Dedifferentiated amniotic fluid mesenchymal stem cell (primary cell): ENCODE results near the gene PKDCC.

Experiments used
- DNase-seq: peaks from one replicate; pipeline ENCODE4 v3.0.0-alpha.2; 2016; ENCODE audit errors: extremely low spot score

Gene PKDCC

DNA sequence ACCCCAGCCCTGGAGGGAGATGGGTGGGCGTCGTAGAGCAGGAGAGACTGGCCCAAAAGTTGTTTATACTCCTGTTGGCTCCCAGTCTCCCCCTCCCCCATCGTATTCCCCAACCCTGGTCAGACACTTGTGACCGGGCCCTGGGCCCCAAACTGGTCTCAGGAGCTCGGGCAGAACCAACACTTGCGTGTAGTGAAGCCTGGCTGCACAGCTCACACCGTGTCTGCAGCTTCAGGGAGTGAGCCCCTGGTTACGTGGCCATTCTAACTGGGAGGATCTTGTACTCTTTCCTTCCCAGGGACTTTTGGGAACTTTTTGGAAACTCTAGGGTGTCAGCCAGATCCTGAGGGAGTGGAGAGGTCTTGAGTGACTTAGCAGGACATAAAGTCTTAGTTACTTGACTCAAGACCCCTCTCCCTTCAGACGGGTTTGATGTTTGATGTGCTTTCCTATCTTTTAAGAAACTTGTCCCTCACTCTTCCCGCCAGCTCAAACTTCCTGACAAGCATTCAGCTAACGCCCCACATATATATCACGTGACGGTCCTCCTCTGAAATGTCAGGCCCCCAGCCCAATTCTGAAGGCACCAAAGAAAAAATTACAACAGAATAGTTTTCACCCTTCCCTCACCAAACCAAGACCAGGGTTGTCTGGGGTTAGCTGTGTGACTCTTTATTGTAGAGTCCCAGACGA is 2.3 kb downstream of the PKDCC start:
- no peak for DNase-seq

DNA sequence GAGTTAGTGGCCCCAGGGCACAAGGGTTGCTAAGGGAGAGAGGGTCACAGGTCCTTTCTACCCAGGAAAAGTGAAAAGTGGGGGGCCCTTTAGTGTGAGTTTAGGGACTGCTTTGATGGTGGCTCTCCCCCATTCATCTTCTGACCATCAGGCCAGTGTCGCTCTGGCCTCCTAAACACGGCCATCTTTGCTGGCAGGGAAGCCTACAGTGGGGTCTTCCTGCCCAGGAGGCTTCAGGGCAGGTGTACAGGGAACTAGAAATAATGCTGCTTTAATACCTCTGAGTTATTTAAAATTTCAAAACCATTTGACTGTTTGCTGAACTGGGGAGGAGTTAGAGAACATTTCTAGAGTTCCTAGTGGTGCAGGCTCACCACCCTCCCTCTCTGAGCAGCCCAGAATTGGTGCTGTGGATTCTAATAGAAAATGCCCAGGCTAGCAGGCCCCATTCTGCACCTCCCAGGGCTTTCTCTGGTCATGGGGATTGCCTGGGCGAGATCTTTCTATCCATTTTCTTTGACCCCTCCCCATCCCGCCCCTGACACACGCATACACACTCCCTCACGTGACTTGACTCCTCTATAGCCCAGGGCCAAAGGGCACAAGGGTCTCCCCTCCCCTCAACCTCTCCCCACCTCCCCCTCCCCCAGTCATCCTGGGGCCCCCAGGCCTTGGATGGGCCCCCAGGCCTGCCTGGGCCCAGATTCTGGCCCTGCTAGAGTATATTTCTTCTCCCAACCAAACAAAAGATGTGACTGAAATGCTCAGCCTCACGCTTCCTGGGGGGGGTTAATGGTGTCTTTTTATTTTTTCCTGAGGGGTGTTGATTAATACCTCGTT is 3.1 kb downstream of the PKDCC start:
- no peak for DNase-seq

DNA sequence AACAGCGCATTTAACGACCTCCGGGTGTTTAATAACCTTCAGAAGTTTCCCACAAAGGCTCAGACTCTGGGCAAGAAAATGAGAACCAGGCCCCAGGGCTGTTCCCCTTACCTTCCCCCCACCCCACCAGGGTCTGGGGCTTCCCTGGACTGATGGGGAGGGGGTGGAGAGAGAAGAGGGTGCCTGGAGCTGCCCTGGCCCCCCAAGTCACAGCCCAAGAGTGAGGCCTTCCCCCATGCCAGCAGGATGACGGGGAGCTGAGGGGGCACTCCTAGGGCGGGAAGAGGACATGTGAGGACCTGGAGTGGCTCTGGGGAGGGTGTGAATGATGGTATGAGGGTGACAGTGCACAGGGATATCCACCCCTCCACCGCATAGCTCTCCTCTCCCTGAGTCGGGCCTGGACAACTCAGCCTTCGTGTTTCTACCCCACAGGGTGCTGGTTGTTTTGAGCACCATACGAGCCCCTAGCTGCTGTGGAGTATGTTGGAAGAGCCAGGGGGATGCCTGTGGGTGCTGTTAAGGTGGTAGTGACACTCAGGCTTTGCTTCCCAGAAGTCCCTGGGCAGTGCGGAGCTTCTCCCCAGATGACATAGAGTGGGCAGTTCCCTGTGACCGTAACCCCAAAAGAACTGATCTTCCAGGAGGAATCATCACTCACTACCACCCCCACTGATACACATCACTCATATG is 3.9 kb downstream of the PKDCC start:
- DNase-seq: no peak

DNA sequence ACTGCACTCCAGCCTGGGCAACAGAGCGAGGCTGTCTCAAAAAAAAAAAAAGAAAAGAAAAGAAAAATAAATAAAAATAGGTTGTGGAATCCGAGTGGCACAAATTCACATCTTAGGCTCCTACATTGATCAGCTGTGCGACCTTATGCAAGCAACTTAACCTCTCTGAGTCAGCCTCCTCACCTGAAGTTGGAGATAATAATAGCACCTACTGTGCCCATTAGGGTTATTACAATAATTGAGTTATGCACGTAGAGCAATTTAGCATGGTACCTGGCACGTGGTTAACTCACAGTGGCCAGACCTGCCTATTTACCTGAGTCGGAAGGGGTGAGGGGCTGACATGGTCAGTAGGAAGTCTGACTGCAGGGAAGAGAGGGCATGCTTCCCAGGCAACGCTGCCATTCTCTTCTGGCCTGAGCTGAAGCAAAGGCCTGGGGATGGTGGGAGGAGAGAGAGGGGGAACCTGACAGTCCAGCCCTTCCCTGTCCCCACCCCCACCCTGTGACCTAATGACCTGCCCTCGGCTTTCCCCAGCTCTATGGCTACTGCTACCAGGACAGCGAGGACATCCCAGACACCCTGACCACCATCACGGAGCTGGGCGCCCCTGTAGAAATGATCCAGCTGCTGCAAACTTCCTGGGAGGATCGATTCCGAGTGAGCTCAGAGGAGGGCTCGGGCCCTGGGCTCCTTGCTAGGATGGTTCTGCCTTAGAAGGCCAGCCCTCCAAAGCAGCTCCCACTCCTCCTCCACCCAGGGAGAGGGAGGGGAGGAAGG is 5.1 kb downstream of the PKDCC start:
- no peak for DNase-seq

DNA sequence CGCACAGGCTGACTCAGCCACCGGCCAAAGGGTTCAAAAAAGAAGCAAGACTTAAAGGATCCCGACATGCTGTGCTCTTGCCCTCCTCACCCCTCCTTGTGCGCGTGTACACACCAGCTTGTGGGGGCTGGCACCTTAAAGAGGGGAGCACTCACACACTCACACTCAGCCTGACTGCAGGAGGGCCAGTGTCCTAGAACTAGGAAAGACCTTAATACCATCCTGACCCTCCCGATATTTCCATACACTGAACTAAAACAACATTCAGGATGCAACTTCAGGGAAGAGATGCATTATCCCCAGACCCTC is 5.6 kb downstream of the PKDCC start:
- no peak for DNase-seq

DNA sequence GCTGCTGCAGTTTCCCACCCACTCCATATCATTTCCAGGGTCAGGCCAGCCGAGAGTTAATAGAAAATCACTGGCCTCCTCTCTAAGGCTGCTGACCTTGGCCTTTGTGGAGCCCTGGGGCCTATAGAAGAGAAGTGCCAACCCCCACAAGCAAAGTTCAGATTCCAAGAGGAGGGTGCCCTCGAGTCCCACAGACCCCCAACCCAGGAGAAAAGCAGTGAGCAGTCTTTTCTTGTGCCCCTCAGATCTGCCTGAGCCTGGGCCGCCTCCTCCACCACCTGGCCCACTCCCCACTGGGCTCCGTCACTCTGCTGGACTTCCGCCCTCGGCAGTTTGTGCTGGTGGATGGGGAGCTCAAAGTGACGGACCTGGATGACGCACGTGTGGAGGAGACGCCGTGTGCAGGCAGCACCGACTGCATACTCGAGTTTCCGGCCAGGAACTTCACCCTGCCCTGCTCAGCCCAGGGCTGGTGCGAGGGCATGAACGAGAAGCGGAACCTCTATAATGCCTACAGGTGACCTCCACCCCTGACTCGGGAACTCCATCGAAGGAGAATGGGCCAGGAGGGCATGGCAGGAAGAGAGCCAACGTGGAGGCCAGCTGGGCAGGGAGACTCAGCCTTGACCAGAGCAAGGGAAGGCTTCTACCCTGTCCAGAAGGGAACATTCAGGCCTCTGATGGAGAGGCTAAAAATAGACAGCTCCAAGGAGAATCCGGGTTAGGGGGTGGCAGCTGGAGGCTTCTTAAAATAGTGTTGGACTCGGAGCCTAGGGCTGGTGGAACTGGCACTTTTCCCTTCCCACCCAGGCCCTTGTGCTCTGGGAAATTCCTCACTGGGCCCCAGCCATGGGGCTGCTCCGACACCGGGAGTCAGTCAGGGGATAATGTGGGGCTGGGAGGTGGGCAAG is 6.2 kb downstream of the PKDCC start:
- DNase-seq: no peak

DNA sequence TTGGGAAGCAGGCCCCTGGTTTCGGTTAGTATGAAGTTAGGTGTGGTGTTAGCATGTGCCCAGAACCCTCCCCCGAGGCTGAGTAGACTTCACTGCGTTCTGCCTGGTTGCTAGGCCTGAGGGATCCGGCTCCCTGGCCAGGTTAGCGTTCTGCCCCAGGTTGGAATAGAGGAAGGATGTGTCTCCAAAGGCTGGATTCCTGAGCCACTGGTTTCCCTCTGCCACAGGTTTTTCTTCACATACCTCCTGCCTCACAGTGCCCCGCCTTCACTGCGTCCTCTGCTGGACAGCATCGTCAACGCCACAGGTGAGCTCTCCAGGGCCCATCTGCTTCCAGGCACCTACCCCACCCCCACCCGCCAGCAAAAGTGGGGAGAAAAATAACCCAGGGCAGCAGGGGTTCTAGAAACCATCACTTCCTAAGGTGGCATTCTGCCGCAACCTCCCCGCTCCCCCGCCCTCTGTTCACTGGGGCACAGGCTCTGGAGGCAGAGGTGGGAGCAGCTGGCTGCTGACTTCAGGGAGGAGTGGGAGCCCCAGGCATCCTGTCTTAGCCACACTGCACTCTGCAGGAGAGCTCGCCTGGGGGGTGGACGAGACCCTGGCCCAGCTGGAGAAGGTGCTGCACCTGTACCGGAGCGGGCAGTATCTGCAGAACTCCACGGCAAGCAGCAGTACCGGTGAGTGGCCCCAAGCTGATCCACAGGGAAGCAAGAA is 7.1 kb downstream of the PKDCC start:
- DNase-seq: no peak

DNA sequence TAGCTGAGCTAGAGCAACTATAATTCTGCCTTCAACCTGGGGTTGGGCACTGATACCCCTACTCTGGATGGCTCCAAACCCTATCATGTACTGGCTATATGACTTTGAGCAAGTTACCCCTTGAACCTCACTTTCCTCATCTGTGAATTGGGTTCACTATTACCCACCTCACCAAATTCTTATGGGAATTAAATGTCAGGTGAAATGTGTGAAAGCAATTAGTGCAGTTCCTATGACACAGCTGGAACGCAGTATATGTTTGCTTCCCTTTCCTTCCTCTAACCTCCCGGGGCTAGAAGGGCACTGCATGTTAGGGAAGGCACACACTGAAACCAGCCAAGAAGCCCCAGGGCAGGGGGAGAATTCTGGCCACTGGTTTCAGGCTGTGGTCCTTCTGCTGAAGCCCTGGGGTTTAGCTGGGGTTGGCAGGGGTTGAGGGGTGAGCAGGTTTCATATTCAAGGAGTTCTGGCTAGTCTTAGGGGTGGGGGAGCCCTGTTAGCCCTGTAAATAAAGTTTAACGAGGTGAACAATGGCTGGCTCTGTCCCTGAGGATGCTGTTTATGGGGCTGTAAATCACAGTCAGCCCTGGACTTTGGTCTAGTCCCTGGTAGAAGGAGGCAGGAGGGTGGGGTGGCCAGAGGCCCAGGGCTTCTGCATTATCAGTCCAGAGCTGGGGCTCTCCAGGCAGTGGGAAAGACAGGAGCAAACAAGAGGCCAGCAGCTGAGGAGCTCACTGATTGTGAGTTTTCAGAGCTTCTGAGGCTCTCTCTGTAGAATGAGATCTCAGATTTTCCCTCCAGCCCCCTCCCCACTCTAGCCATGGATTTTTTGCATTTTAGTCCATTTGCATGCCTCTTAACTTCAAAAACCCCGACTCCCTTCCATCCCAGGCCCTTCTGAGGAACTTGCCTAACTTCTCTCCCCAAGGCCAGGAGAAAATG is 8.0 kb downstream of the PKDCC start:
- no peak for DNase-seq

DNA sequence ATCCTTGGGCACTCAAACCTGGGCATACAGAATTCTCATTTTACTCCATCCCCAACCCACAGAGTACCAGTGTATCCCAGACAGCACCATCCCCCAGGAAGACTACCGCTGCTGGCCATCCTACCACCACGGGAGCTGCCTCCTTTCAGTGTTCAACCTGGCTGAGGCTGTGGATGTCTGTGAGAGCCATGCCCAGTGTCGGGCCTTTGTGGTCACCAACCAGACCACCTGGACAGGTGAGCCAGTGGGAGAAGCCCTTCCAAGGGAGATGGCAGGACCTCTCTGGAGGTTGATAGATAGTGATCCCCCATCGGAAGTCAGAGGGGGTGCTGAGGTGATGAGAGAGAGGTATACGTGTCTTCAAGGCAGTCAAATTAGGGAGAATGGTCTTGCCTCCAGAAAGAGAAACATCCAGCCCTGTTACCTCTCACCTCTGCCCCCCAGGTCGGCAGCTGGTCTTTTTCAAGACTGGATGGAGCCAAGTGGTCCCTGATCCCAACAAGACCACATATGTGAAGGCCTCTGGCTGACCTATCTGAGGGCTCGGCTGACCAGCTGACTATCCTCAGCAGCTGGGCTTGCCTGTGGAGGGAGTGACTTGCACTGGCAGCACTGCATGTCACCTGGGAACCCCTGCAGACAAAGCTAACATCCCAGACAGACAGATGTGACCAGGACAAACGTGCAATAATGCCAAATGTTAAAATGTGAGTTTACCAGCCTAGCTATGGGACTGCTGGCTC is 9.5 kb downstream of the PKDCC start:
- no peak for DNase-seq

DNA sequence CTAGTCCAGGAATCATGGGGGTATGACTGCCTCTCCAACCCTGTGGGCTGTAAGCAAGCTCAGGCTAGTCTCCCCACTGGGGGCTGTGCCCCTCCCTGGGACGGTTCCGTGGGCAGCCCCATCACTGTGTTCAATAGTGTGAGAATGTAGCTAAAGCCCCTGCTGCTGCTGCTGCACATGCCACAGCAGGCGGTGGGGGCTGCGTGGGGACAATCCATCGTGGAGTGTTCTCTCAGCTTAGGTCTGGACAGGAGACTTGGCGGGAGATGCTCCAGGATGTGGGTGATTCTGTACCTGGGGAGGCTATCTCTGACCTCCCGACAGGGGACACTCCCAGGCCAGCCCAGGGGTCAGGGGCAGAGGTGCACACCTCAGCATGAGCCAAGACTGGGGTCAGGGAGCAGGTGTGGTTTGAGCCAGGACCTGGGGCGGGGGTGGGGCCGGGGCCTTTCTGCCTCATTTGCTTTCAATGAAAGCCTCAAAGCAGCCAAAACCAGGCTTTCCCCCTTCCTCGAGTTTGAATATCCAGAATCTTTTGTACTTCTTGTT is 10.2 kb downstream of the PKDCC start:
- no peak for DNase-seq

DNA sequence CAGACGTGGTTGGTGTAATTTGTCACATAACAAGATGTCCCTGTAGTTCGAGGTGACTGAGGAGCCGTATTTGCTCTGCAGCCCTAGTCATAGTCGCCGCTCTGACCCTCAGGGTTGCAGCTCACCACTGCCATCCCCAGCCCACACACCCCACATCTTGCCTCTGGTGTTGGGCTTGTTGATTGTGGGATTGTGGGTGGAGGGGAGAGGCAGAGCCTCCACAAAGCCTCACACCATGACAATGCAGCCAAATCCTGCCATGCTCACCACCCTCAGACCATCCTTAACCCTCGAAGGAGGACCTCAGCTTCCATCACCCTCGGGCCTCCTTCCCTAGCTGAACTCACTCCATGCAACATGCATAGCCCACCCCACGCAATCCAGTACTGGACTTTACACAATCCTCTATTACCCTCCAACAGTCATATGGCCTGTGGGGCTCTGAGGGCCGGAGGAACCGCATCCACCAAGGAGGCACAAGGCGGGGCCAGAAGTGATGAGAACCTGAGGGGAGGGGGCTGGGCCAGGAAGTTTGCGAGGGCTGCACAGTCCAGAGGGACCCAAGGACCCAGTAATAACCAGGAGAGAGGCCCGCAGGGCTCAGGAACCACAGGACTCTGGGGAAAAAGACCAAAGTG is 11.6 kb downstream of the PKDCC start:
- DNase-seq: no peak

DNA sequence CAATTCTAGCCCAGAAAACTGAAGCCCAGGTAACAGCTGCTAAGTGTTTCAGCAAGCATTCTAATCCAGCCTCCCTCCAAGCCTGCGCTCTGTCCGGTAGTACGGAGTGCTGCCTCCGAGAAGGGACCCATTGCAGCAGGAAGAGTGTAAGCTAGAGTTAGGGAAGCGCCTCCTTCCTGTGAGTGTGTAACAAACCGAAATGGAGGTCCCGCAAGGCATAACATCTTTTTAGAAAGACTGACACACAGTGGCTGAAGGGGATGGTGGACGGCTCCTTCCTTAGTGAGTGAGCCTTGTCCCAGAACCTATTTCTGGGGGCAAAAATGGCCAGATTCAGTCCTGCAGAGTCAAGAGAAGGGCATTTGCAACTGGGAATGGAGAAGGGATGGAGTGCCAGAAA is 12.2 kb downstream of the PKDCC start:
- DNase-seq: no peak

DNA sequence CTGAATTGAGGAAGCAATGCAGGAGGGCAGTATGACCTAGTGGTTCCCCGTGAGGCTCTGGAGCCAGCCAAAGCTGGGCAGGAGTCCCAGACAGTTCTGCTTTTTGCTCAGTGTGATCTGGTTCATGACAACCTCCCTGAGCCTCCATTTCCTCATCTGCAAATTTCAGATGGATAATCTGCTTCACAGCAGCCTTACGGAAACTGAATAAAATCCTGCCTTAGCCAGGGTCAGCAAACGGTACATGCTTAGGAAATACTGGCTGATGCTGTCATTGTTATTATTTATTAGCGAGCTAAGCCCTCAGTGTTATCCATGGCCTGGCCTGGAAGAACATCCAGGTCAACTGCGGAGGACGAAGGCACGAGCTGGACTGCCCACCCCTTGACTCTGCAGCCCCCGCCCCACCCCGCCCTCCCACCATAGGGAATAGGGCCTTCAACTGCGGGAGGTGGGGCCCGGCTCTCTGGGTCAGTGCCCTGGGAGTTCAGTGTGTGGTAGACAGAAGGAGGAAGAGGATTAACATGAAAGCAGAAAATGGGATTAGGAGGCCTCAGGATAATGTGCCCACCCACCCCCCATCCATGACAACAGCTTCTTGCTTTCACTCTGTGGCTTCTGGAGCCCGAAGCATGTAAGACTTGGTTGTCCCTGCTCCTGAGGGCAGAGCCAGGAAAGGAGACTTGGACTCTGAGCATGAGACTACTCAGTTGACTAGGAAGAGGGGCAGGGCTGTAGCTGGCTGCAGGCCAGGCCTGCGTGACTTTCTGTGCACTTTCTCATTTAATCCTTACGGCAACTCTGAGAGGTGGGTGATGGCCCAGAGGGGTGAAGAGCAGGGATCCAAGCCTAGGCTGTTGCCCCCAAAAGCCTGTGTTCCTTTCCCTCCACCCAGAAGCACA is 13.1 kb downstream of the PKDCC start:
- no peak for DNase-seq

DNA sequence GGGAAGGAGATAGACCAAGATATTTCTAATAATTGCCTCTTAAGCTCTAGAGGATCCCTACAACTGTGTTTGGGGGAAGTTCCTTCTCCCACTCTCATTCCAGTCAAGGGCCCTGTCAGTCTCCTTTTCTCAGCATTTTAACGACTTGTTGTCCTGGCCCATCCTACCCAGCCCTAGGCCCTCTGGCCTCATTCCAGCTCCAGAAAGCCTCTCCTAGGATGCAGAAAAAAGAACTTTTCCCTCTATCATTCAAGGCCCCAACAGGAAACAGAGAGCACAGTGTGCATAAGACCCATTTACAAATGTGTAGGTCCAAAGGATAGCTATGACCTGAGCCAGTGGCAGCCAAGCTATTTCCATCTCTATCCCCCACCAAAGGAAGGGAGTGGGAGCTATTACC is 14.0 kb downstream of the PKDCC start:
- DNase-seq: no peak

DNA sequence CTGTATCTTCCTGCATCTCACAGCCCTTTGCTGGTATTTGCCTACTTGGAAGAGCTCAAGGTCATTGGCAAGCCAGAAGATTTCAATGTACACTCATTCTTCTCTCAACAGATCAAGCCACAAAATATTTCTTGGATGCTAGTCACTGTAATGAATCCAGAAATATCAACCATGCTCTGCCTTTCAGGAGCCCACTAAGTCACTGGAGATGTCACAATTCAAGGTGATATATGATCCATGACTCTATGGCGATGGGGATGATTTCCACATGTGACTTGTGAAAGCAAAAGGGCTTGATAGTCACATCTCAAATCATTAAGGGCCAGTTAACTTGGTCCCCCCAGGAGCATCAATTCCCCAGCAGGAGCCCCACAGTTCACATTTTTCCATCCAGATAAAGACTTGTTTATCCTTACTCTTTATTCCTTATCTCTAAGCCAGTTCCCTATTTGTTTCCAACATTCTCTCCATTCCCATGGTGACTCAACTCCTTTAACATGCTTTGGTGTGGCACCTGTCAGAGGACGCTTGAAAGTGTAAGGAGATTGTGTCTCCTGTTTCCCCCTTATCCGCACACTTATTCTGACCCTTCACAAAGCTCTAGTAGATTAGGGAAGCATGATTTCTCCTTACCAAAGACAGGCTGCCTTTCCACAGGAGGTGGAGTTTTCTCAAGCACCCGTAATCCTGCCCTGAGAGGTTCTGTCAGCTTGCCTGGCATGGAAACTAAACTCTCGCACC is 15.8 kb downstream of the PKDCC start:
- no peak for DNase-seq

DNA sequence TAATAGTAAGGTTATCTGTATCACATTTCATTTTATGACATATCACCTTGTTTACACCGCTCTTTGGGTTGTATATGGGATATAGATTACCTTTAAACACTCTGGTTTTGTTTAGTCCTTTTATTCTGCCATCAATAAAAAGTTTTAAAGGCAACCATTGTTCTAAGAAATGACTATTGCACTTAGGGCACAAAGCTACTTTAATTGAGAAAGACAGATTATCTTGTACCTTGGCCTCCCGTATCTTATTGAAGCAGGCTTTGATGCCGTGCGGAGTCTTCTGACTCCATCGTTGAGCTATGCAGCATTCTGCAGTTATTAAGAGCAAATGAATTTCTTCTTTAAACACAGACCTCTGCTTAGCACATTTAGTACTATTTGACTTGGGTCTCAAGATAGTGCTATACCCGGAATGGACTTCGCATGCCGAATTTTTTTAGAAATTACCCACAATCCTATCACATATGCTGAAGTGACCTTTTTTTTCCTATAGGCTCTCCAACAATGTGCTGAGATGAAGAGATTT is 16.7 kb downstream of the PKDCC start:
- no peak for DNase-seq
